ENCODE measurements around the gene ANKRD13D. TPM values are rescaled to one million over a fixed set of nuclear protein-coding genes. Genes with fewer than 3 reads are reported as not detected.

Gene ANKRD13D
- total and polyA plus RNA-seq, 2 donors from 2014 or later = 21.9 to 68.3 TPM

DNA sequence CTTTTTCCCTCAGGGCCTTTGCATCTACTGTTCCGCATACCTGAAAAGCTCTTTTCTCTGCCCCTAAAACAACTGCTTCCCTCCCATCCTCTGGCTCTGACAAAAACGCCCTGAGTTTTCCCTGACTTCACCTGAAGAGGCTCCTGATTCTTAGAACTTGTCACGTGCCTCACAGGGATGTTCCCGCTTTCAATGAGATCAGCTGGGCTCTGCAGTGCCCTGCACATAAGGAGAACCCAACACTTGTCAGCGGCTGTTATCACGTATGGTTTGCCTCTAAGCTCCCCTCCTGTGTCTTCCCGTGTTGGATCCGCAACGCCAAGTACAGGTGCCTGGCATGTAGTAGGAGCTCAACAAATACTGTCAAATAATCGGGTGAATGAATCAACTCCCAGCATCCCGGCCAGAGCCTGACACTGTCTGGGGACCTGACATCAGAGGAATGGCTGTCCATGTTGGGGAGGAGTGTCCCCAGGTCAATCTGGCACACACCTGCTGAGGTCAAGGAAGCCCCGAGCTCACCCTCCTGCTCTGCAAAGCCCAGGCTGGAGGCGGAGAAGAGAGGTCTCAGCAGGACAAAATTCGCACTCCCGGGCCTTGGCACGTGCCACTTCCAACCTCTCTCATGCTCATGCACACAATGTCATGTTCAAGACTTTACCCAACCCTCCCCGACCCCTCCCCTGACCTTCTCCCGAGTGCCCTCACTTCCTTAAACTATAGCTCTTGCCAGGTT lies 27.0 kb upstream of the ANKRD13D start:
- TF ChIP-seq CTCF (IDR thresholded peaks at IDR 0.05; ENCODE audit: borderline replicate concordance, extremely low read depth, insufficient read depth) = no peak
- FAIRE-seq = no peak
- intact Hi-C loops (cut with DNase I) = no loop called here
- H3K27ac ChIP-seq (ENCODE audit: low read depth in 2 of 2, low read length in 2 of 2) = no peak overlapping the region
- no peaks in the 10 kb centered on the region for H3K9me3 ChIP-seq (ENCODE audit: control insufficient read depth in 2 of 3, insufficient read depth in 1 of 3, low read length in 3 of 3)
- no peaks in the 10 kb centered on the region for H3K36me3 ChIP-seq (ENCODE audit: control insufficient read depth in 2 of 3, insufficient read depth in 3 of 3, low read length in 3 of 3)
- H3K4me3 ChIP-seq (ENCODE audit: low read length in 3 of 3) = no peak overlapping the region
- peak in 2 of 5 donors; percentile 58 to 65 for DNase-seq
- H3K4me1 ChIP-seq (ENCODE audit: control insufficient read depth in 2 of 3, insufficient read depth in 2 of 3, low read depth in 1 of 3, low read length in 3 of 3) = peaks cover 0 to 17% (median 0%) of the 10 kb centered on the region in 3 donors
- no peaks in the 10 kb centered on the region for H3K27me3 ChIP-seq (ENCODE audit: control insufficient read depth, insufficient read depth, low read length)
- H3K9ac ChIP-seq (ENCODE audit: low read length in 3 of 3) = no peak overlapping the region

- peaks cover 0 to 2% (median 0%) of the 10 kb centered on the region in 3 donors for H3K36me3 ChIP-seq (ENCODE audit: control insufficient read depth in 2 of 3, insufficient read depth in 3 of 3, low read length in 3 of 3)
- no peak overlapping the region for H3K27ac ChIP-seq (ENCODE audit: low read depth in 2 of 2, low read length in 2 of 2)
- H3K9me3 ChIP-seq (ENCODE audit: control insufficient read depth in 2 of 3, insufficient read depth in 1 of 3, low read length in 3 of 3) = no peaks in the 10 kb centered on the region
- intact Hi-C loops (cut with DNase I) = no loop called here
- peak; percentile 85 to 92 (median 88) for DNase-seq
- peak; percentile 72 for TF ChIP-seq CTCF (IDR thresholded peaks at IDR 0.05; ENCODE audit: borderline replicate concordance, extremely low read depth, insufficient read depth)
- FAIRE-seq = no peak
- peaks cover 0 to 25% (median 5%) of the 10 kb centered on the region in 3 donors for H3K4me1 ChIP-seq (ENCODE audit: control insufficient read depth in 2 of 3, insufficient read depth in 2 of 3, low read depth in 1 of 3, low read length in 3 of 3)
- peak overlapping the region in 2 of 3 donors; percentile 8 to 27 for H3K4me3 ChIP-seq (ENCODE audit: low read length in 3 of 3)
- H3K27me3 ChIP-seq (ENCODE audit: control insufficient read depth, insufficient read depth, low read length) = no peaks in the 10 kb centered on the region
- no peak overlapping the region for H3K9ac ChIP-seq (ENCODE audit: low read length in 3 of 3)
These were observed 26.1 kb upstream of the ANKRD13D start for GRCh38 chr11:67262731-67263675.

- H3K36me3 ChIP-seq (ENCODE audit: control insufficient read depth in 2 of 3, insufficient read depth in 3 of 3, low read length in 3 of 3) = peaks cover 0 to 5% (median 2%) of the 10 kb centered on the region in 3 donors
- no peaks in the 10 kb centered on the region for H3K27me3 ChIP-seq (ENCODE audit: control insufficient read depth, insufficient read depth, low read length)
- no peaks in the 10 kb centered on the region for H3K9me3 ChIP-seq (ENCODE audit: control insufficient read depth in 2 of 3, insufficient read depth in 1 of 3, low read length in 3 of 3)
- DNase-seq = no peak
- H3K4me3 ChIP-seq (ENCODE audit: low read length in 3 of 3) = no peak overlapping the region
- H3K9ac ChIP-seq (ENCODE audit: low read length in 3 of 3) = no peak overlapping the region
- no peak for FAIRE-seq
- H3K27ac ChIP-seq (ENCODE audit: low read depth in 2 of 2, low read length in 2 of 2) = no peak overlapping the region
- H3K4me1 ChIP-seq (ENCODE audit: control insufficient read depth in 2 of 3, insufficient read depth in 2 of 3, low read depth in 1 of 3, low read length in 3 of 3) = peaks cover 0 to 37% (median 9%) of the 10 kb centered on the region in 3 donors
- no peak for TF ChIP-seq CTCF (IDR thresholded peaks at IDR 0.05; ENCODE audit: borderline replicate concordance, extremely low read depth, insufficient read depth)
- intact Hi-C loops (cut with DNase I) = no loop called here
These were observed 24.8 kb upstream of the ANKRD13D start for GRCh38 chr11:67264260-67264659.

Measured in kidney (tissue), 14 donors.